ENCODE measurements around the gene GRAMD2A.
A peak's percentile ranks its signal among the peaks of the same experiment; 100 is the strongest.

GRAMD2A gene

GRCh38 chr15:72216079-72216478 is 18.5 kb upstream of the GRAMD2A start:
- no peak for FAIRE-seq

DNA sequence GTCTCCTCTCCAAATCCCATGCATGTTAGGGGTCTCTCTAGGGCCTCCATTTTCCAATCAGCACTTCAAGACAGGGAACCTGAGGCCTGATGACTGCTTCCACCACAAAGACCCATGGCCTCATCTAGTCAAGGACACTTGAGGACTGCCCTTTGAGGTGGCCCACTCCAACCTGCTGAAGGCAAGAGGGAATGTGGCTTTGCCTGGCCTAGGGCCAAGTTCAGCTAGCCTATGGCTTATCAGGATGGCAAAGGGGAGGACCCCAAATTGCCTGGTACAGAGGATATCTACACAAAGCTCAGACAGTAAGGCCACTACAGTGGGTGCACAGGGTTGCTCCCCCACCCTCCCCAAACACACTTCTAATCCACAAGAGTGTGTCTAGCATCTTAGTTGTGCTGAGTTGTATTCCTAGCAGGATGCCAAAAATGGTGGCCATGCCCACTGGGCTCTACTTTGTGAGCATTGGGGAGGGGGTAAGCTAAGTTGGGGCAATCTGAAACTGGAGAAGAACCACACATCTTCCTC is 10.0 kb upstream of the GRAMD2A start:
- no peak for FAIRE-seq

GRCh38 chr15:72206677-72207000 is 9.1 kb upstream of the GRAMD2A start:
- no peak for FAIRE-seq

DNA sequence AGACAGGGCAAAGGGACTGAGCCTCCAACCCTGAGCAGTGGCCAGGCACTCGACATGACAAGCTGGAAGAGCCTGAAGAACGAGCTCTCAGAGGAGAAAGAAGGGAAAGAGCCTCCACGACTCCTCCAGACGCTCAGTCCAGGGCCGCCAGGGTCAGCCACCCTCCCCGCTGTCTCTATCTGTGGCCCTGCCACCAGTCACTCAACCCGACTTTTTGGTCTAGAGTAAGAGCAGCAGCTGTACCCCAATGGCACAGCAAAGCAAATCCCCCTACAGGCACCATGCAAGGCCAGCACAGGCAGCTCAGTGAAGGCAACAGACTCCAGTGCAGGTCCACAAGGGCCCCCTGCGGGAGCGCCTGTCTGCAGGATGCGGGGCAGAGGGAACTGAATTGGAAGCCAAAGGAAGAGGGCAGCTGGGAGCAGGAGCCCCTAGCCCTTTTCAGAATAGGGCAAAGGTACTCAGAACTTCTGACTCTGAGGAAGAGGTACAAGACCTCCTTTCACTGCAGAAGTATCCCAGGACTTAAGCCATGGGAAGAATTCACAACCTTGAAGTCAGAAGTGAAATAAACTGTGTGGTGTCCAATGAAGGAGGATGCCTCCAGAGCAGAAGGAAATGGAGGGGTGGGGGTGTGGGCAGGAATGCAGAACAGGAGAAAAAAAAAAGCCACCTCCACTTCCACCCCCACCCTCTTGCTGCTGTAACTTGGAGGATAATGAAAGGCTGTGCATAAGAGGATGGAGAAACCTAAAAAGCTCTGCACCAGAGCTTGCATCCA is 8.5 kb upstream of the GRAMD2A start:
- FAIRE-seq, result no peak

DNA sequence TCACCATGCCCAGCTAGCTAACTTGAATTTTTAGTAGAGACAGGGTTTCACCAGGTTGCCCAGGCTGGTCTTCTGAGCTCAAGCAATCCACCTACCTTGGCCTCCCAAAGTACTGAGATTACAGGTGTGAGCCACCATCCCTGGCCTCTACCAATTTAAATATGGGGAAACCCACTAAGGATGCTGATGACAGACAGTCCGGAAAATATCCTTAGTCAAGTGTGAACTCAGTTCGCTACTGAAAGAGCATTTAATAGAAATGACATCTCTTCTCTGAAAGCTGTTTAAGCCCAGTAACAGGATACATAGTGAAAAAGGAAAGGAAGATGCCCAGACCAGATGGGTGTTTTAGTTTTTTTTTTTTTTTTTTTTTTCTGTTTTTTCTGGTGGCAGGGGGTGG is 7.7 kb upstream of the GRAMD2A start:
- FAIRE-seq, result no peak

GRCh38 chr15:72203507-72203837 is 5.9 kb upstream of the GRAMD2A start:
- peak; percentile 97 for FAIRE-seq

GRCh38 chr15:72202801-72203506 is 5.4 kb upstream of the GRAMD2A start:
- FAIRE-seq, result no peak

DNA sequence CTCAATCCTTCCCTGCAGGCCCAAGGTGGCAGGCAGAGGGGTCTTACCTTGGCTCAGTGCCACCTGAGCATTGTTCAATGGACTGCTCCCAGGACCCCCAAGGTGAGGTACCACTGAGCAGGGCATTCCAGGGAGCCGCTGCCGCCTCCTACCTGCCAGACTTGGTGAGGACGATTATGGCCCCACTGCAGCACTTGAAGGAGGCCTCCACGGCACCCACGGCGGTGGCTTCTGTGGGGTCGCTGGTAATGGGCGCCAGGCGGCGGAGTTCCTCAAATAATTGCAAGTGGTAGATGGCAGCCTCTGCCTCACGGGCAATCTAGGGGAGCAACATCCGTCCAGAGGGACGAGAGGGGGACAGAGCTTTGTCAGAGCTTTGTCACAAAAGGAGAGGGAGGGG is 4.7 kb upstream of the GRAMD2A start:
- no peak for FAIRE-seq

GRCh38 chr15:72201391-72201921 is 3.9 kb upstream of the GRAMD2A start:
- FAIRE-seq, result no peak

DNA sequence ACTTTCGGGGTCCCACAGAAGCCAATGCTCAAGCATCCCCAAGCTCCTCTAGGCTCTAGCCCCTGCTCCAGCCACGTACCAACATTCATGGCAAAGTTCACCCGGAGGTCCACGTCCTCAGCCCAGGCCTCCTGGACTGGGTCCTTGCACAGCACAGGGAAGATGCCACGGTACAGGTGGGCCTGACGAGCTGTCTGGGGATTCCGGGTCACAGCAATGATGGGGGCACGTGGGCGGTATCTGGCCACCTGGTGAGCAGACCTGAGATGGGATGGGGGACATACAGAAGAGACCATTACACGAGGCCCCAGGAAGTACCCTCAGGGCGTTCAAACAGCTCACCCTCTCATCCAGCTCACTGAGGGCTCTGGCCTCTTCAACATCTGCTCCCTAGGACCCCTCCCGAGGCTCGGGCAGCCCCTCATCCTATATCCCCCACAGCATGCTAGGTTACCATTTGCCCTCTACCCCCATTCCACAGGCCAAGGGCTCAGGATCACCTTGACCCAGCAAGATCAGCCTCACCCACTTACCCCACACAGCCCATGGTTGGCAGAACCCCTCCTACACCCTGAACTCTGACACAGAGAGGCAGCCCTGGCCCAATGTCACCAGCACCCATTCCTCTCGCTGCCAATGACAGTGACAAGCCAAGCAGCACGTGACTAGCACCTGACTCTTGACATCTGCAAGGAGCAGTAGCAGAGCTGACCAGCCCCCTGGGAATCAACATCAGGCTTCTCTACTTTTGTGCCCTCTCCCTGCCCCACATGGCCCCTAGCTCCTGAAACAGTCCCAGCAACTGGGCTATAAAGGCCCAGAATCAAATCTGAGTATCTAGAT is 3.0 kb upstream of the GRAMD2A start:
- no peak for FAIRE-seq

DNA sequence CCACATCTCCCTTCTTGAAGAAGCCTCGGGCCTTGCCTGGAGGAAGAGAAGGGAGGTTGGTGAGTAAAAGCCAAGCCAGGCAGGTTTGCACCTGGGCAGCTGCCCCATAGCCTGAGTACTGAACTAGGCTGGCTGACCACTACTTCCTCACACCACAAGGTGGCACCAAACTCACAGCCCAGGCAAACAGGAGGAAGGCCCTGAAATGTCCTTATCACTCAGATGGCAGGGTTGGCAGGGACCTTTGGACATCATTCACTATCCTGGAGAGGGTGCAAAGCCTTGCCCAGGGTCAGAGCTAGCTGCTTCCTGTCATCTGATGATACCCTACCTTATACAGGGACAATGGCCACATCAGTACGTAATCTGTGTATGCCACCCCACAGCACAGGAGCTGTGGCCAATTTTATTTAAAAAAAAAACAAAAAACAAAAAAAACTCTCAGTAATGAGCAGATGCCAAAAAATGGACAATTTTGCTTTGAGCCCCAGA is 2.2 kb upstream of the GRAMD2A start:
- FAIRE-seq, result peak; percentile 60

DNA sequence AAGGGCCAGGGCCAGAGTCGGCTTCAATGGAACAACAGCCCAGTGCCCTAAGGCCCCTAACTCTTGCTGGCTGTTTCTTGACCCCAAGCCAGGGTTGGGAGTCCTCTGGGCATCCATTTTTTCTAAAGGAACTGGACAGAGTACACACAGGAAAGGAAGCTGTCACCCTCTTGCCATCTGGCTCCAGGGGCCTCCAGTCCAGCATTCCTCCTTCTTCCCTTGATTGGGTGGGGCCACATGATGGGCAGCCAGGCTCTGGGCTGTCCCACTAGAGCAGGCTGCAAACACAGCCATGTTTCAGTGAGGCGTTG is 1.6 kb upstream of the GRAMD2A start:
- no peak for FAIRE-seq

- no peak for FAIRE-seq
These were observed 993 bp upstream of the GRAMD2A start for GRCh38 chr15:72198356-72199204.

GRCh38 chr15:72197041-72197459 is 537 bp downstream of the GRAMD2A start:
- FAIRE-seq, result no peak

- no peak for FAIRE-seq
These were observed 1.1 kb downstream of the GRAMD2A start for GRCh38 chr15:72196409-72197040.

- FAIRE-seq, result no peak
These were observed 2.5 kb downstream of the GRAMD2A start for GRCh38 chr15:72195101-72195511.

- FAIRE-seq, result no peak
These were observed 3.7 kb downstream of the GRAMD2A start for GRCh38 chr15:72193836-72194396.

GRCh38 chr15:72192416-72192815 is 5.2 kb downstream of the GRAMD2A start:
- FAIRE-seq, result no peak

- FAIRE-seq, result no peak
These were observed 8.2 kb downstream of the GRAMD2A start for GRCh38 chr15:72189250-72189902.

GRCh38 chr15:72184165-72184811 is 13.3 kb downstream of the GRAMD2A start:
- no peak for FAIRE-seq
